Measurements from ENCODE around the gene DENND5A.
"Not testable (repeated sequence)": the region's sequence is repeated elsewhere in the genome, so short reads cannot be mapped to it uniquely, and the experiment has no call there.

Gene DENND5A

GRCh38 chr11:9137293-9138132, 127.6 kb downstream of the DENND5A start:
- DNase-seq (ENCODE audit: low spot score), result peak; percentile 47

- DNase-seq (ENCODE audit: low spot score), result no peak
Measured at GRCh38 chr11:9136741-9137140, 128.4 kb downstream of the DENND5A start.

GRCh38 chr11:9133956-9134355, 131.2 kb downstream of the DENND5A start:
- DNase-seq (ENCODE audit: low spot score), result no peak

- DNase-seq (ENCODE audit: low spot score), result no peak
Measured at GRCh38 chr11:9132203-9132878, 132.8 kb downstream of the DENND5A start.

- no peak for DNase-seq (ENCODE audit: low spot score)
Measured at GRCh38 chr11:9130297-9130696, 134.9 kb downstream of the DENND5A start.

GRCh38 chr11:9126636-9127035, 138.5 kb downstream of the DENND5A start:
- DNase-seq (ENCODE audit: low spot score), result no peak

GRCh38 chr11:9125185-9125886, 139.8 kb downstream of the DENND5A start:
- DNase-seq (ENCODE audit: low spot score), result no peak

- no peak for DNase-seq (ENCODE audit: low spot score)
Measured at GRCh38 chr11:9123595-9124304, 141.4 kb downstream of the DENND5A start.

- DNase-seq (ENCODE audit: low spot score), result no peak
Measured at GRCh38 chr11:9121469-9121796, 143.7 kb downstream of the DENND5A start.

- DNase-seq (ENCODE audit: low spot score), result no peak
Measured at GRCh38 chr11:9120664-9121468, 144.3 kb downstream of the DENND5A start.

- no peak for DNase-seq (ENCODE audit: low spot score)
Measured at GRCh38 chr11:9118277-9118676, 146.9 kb downstream of the DENND5A start.

- DNase-seq (ENCODE audit: low spot score), result no peak
Measured at GRCh38 chr11:9112075-9112474, 153.1 kb downstream of the DENND5A start.

GRCh38 chr11:9109858-9110731, 155.1 kb downstream of the DENND5A start:
- no peak for DNase-seq (ENCODE audit: low spot score)

GRCh38 chr11:9104580-9104979, 160.6 kb downstream of the DENND5A start:
- no peak for DNase-seq (ENCODE audit: low spot score)

- DNase-seq (ENCODE audit: low spot score), result no peak
Measured at GRCh38 chr11:9103542-9104276, 161.4 kb downstream of the DENND5A start.

- DNase-seq (ENCODE audit: low spot score), result no peak
Measured at GRCh38 chr11:9099617-9100016, 165.5 kb downstream of the DENND5A start.

- not testable (repeated sequence) for DNase-seq (ENCODE audit: low spot score)
Measured at GRCh38 chr11:9098455-9098854, 166.7 kb downstream of the DENND5A start.

GRCh38 chr11:9097186-9097943, 167.8 kb downstream of the DENND5A start:
- not testable (repeated sequence) for DNase-seq (ENCODE audit: low spot score)

GRCh38 chr11:9096427-9096826, 168.7 kb downstream of the DENND5A start:
- no peak for DNase-seq (ENCODE audit: low spot score)

All from hematopoietic multipotent progenitor cell treated with erythropoietin and hydrocortisone succinate and interleukin-3 and kit ligand, for 15 days (in vitro differentiated cells).